ENCODE results near the gene ADAMTS17.

DNA sequence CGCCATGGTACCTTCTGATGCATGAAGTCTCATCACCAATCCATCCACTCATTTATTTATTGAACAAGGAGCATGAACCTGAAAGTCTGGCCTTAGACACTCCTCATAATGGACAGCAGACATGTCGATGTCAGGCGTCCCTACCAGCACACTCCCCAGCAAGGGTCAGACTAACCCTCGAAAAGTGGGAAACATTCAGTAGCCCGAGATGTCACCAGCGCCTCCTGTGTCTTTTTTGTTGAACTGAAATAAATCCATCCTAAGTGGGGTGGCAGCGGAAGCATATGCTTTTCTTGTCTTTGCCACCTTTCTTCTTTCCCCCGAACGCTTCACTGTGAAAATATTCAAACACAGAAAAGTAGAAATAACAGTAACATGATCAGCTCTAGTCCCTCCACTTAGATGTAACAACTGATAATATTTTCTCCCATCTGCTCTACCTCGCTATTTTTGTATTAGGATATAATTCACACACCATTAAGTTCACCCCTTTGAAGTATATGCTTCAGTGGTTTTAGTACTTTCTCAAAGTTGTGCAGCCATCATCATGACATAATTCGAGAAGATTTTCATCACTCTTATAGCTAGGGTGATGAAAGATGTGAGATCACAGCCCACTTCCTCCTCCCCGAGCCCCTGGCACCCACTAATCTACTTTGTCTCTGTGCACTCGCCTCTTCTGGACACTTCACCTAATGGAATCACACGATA, 121.6 kb downstream of the ADAMTS17 start:
- no peak for TF ChIP-seq EZH2 (IDR thresholded peaks at IDR 0.05; ENCODE audit: borderline replicate concordance, low read depth, low read length)
- no peak for TF ChIP-seq NCOA1 (IDR thresholded peaks at IDR 0.05; ENCODE audit: low read depth)
- TF ChIP-seq, protein P1, sequence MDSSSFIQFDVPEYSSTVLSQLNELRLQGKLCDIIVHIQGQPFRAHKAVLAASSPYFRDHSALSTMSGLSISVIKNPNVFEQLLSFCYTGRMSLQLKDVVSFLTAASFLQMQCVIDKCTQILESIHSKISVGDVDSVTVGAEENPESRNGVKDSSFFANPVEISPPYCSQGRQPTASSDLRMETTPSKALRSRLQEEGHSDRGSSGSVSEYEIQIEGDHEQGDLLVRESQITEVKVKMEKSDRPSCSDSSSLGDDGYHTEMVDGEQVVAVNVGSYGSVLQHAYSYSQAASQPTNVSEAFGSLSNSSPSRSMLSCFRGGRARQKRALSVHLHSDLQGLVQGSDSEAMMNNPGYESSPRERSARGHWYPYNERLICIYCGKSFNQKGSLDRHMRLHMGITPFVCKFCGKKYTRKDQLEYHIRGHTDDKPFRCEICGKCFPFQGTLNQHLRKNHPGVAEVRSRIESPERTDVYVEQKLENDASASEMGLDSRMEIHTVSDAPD (CRISPR knock-in tag; IDR thresholded peaks at IDR 0.05): no peak
- TF ChIP-seq ZNF3 (CRISPR knock-in tag; IDR thresholded peaks at IDR 0.05): no peak
- TF ChIP-seq, protein P2, sequence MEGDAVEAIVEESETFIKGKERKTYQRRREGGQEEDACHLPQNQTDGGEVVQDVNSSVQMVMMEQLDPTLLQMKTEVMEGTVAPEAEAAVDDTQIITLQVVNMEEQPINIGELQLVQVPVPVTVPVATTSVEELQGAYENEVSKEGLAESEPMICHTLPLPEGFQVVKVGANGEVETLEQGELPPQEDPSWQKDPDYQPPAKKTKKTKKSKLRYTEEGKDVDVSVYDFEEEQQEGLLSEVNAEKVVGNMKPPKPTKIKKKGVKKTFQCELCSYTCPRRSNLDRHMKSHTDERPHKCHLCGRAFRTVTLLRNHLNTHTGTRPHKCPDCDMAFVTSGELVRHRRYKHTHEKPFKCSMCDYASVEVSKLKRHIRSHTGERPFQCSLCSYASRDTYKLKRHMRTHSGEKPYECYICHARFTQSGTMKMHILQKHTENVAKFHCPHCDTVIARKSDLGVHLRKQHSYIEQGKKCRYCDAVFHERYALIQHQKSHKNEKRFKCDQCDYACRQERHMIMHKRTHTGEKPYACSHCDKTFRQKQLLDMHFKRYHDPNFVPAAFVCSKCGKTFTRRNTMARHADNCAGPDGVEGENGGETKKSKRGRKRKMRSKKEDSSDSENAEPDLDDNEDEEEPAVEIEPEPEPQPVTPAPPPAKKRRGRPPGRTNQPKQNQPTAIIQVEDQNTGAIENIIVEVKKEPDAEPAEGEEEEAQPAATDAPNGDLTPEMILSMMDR (IDR thresholded peaks at IDR 0.05 in 2 of 3, conservative IDR thresholded peaks at IDR 0.05 in 1 of 3; ENCODE audit: insufficient read depth in 2 of 3, low read depth in 1 of 3, low read length in 3 of 3): peak in 1 of 3 experiments; percentile 18; a peak in 1 of 6 replicates
- TF ChIP-seq YY1 (IDR thresholded peaks at IDR 0.05; ENCODE audit: borderline replicate concordance in 1 of 3, control insufficient read depth in 1 of 3, extremely low read depth in 1 of 3, insufficient read depth in 3 of 3, insufficient read length in 1 of 3, insufficient replicate concordance in 2 of 3, low read depth in 1 of 3, low read length in 2 of 3): no peak
- no peak for TF ChIP-seq TEAD4 (IDR thresholded peaks at IDR 0.05; ENCODE audit: low read length)
- no peak for TF ChIP-seq TEAD4 (CRISPR knock-in tag; IDR thresholded peaks at IDR 0.05; ENCODE audit: borderline replicate concordance)
- no peak for TF ChIP-seq CBX3 (IDR thresholded peaks at IDR 0.05; ENCODE audit: borderline replicate concordance in 1 of 2, low read length in 2 of 2)
- TF ChIP-seq, protein P3, sequence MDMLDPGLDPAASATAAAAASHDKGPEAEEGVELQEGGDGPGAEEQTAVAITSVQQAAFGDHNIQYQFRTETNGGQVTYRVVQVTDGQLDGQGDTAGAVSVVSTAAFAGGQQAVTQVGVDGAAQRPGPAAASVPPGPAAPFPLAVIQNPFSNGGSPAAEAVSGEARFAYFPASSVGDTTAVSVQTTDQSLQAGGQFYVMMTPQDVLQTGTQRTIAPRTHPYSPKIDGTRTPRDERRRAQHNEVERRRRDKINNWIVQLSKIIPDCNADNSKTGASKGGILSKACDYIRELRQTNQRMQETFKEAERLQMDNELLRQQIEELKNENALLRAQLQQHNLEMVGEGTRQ (CRISPR knock-in tag; IDR thresholded peaks at IDR 0.05): no peak
- TF ChIP-seq EP400 (IDR thresholded peaks at IDR 0.05): no peak
- TF ChIP-seq POLR2A (conservative IDR thresholded peaks at IDR 0.05): no peak
- no peak for TF ChIP-seq SP1 (CRISPR knock-in tag; IDR thresholded peaks at IDR 0.05)
- TF ChIP-seq, protein P4, sequence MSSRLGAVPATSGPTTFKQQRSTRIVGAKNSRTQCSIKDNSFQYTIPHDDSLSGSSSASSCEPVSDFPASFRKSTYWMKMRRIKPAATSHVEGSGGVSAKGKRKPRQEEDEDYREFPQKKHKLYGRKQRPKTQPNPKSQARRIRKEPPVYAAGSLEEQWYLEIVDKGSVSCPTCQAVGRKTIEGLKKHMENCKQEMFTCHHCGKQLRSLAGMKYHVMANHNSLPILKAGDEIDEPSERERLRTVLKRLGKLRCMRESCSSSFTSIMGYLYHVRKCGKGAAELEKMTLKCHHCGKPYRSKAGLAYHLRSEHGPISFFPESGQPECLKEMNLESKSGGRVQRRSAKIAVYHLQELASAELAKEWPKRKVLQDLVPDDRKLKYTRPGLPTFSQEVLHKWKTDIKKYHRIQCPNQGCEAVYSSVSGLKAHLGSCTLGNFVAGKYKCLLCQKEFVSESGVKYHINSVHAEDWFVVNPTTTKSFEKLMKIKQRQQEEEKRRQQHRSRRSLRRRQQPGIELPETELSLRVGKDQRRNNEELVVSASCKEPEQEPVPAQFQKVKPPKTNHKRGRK (tag; IDR thresholded peaks at IDR 0.05): no peak
- TF ChIP-seq TCF7 (IDR thresholded peaks at IDR 0.05; ENCODE audit: borderline replicate concordance): no peak
